COLO829 (cell line): Measurements from ENCODE around the gene BCL2L11.
A peak's percentile ranks its signal among the peaks of the same experiment; 100 is the strongest.

Experiments used
- DNase-seq: peaks from one replicate; pipeline ENCODE4 v3.0.0; 2012; ENCODE audit warnings: low spot score

The BCL2L11 gene

GRCh38 chr2:111143107-111143842, 22.6 kb downstream of the BCL2L11 start:
- DNase-seq = no peak

- DNase-seq = no peak
Measured at GRCh38 chr2:111143843-111144198, 23.1 kb downstream of the BCL2L11 start.

GRCh38 chr2:111145103-111145760, 24.5 kb downstream of the BCL2L11 start:
- no peak for DNase-seq

DNA sequence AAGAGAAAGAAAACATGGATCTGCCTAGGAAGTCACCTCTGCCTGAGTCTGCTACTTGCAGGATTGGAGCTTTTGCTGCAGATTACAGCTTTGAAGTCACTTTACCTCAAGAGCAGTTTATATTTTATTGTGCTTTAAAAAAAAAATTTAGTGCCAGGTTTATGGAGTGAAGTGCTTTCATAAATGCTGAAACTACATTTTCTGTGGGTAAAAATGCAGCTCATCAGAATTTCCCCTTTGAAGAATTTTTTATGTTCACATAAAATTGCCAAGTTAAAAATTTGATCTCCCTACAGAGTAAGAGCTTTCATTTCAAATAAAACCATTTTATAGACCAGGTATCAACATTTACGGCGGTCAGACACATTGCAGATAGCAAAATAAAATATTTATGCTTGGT, 25.2 kb downstream of the BCL2L11 start:
- no peak for DNase-seq

DNA sequence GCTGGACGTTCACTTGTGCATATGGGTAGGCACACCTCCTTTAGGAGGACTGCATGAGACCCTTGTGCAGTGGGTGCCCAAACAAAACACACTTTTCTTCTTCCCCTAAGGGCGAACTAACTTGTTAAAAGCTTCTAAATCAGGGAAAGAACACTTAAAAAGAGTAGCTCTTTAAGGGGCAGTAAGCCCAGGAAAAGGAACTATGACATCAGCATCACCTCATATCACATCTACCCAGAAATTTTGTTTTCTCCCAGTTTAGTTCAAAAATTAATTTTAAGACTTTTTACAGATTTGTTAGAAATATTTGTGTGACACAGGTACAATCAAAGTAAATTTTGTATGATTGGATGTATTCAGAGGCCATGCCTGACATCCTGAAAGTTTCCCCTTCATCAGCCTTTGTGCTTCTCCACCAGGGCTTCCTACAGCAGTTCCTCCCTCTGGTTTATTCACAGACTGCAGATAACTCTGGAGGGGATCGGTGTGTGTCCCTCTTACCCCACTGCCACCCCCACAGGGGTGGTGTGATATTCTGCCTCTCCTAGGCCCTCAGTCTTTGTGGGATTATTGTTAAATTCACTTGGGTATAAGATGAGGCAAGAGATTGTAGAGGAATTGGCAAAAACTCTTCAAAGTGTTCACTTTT, 27.6 kb downstream of the BCL2L11 start:
- no peak for DNase-seq

DNA sequence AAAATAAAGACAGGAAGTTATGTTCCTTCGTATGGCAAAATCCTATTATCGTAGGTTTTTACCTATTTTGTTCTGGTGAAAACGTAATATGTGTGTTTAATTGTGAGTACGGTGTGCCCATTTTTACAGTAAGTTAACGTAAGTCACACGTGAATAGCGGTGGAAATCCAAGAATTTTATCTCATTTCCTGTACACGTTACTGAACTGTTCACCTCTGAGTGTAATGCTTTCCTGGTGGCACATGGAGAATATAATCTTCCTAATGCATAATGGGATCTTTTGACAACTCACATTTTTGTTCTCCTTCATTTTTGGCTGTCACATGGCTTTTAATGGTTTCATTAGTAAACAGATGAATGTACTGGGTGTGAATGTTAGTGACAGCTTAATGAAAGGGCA, 28.2 kb downstream of the BCL2L11 start:
- DNase-seq = no peak

GRCh38 chr2:111149882-111150455, 29.3 kb downstream of the BCL2L11 start:
- no peak for DNase-seq

DNA sequence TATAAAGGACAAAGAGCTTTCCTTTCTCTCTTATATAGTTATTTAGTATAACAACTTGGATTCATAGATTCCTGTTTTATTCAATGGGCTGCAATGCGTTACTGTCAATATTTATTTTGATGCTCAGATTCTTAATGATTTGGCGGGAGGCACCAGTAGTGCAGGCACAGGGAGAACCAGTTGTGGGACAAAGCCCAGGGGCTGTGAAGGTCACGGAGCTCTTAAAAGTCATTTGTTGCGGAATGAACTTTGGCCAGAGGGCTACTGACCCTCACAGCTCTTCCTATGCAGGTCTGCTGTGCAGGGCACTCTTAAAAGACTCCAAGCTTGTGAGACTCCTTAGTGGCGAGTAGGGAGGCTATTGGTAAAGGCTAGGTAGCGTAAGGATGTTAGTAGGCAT, 34.0 kb downstream of the BCL2L11 start:
- no peak for DNase-seq

- peak; percentile 85 for DNase-seq
Measured at GRCh38 chr2:111155610-111156009, 34.9 kb downstream of the BCL2L11 start.

DNA sequence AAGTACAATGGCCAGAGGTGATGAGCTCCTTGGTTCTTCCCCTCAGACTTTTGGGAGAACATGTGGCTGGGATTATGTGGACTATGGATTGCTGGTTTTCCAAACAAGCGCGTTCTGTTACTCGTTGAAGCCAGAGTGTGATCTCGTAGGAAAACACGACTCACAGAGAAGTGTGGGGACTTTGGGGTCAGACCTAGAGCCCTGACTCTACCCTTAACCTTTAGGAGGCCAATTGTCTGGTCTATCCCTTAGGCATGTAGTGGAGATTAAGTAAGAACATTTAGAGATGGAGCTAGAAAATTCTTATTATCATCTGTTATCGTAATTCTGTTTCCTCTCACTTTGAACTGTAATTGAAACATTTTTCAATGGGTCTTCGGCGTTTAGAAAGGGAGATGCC, 35.8 kb downstream of the BCL2L11 start:
- no peak for DNase-seq

DNA sequence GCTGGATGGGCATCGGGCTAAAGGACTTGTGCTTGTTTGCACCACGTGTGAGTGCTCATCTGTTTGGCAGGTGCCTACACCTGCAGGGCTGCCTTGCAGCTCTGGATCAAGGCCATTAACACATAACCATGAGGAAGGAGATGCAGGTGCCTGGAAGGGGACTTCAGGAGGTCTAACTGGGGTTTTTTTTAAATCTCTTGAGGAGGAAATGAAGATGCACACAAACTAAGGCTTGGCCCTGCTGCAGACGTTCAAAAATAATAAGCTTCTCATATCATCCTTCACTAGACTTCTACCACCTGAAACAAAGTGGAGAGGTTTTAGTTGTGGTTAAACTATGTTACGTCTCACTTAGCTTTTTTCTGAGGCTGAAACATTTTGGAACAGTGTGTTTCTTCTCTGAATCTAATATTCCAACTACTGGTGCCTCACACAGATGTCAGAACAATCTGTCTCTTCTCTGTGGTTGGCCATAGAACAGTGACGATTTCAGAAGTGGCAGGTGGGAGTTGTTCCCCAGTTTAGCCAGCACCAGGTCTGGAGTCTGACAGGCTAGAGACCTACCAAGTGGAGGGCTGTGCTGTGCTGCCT, 36.5 kb downstream of the BCL2L11 start:
- DNase-seq = no peak

DNA sequence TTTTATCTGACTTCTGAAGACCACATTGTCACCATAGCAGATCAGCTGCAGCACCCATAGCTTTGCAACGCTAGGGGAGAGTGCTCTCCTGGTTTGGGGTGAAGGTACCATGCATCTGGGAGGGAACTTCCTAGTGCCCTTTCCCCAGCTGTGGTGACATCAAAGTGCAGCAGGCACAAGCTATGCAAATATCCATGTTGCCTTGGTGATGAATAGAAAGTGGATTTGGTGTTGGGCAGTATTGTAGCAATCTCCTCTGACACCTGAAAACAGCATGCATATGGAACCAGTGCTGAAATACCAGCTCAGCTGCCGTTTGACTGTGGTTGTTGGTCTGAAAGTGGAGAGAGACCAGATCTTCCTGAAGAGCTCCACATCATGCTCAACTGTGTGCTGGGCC, 37.1 kb downstream of the BCL2L11 start:
- DNase-seq = no peak

- DNase-seq = no peak
Measured at GRCh38 chr2:111159641-111160040, 38.9 kb downstream of the BCL2L11 start.

- no peak for DNase-seq
Measured at GRCh38 chr2:111160758-111161157, 40.0 kb downstream of the BCL2L11 start.

DNA sequence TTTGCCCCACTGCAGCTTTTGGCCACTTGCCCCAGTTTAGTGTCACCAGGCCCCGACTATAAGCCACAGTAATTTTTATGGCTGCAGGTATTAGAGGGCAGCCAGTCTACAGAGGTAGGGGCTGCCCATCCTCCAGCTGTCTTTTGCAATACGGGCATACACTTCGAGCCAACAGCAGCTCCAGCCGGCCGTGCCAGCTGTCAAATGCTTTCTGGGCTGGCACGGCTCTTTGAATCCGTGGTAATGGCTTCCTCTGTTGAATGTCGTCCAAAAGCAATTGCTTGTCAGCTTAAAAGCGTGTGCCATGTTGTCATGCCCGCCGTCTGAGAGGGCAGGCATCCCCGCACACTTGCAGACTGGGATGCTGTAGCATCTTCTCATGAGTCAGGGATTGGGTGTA, 41.3 kb downstream of the BCL2L11 start:
- no peak for DNase-seq

GRCh38 chr2:111162718-111163331, 42.1 kb downstream of the BCL2L11 start:
- peak; percentile 30 for DNase-seq

GRCh38 chr2:111164078-111164477, 43.4 kb downstream of the BCL2L11 start:
- no peak for DNase-seq

DNA sequence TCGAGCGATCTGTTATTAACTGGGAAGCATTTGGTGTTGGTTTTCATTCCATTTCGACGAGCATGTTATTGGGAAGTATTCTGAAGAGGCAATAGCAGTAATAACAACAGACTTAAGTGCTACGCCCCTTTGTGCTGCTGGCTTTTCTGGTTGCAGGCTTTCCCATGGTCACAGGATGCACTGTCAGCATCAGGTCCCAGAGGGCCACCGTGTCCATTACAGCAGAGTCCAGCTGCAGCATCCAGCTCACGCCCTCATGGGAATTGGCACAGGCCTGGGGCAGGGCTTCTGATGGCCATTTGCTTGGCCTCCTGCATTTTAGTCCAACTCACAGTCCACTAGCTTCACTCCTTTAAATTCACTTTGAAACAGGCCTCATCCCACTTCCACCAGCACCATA, 44.4 kb downstream of the BCL2L11 start:
- DNase-seq = no peak

DNA sequence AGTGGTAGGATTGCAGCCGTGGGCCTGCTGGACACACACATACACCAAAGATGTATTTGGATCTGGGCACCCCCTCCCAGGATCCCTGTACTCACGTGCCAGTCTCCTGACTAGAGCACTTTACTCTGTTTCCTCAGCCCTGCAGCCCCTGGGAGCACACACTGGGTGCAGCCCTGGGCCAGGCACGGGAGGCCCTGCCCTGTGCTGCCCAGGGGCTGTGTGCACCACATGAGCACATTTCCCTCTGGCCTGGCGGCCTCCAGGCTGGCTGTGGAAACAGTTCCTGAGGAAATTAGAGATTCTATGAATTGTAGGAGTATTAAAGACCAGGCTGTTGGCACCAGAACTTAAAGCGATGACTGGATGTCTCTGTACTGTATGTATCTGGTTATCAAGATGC, 45.4 kb downstream of the BCL2L11 start:
- no peak for DNase-seq

DNA sequence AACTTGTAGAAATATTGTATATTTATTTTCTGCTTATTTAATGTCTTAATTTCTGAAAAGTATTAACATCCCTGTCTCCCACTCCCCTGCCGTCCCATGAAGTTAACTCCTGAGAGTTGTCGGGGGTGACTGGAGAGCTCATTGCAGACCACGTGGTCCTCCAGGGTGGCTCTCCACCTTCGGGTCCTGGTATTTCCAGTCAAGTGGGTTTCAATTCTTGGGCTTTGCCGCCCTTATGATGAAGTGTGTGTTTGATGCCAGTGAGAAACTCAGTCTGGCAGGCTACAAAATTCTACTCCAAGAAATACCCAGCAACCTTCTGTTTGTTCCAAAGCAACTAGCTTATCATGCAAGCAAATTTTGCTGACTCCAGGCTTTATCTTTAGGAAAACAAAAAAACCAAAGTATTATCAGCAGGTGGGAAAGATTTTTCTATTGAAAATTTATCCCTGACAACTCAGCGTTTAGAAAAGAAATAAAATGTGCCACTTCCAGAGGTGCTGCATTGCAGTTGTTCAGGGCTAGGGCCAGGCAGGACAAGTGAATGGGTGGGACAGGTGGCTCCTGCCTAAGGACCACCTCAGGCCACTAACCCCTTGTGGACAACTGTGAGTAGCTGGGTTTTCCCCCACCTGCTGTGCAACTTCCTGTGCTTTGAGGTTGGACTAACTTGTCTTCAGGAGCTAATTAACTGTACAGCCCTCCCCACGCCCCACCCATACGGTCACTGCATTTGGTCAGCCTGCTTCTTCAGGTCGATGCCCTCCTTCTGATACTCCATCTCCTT, 46.6 kb downstream of the BCL2L11 start:
- no peak for DNase-seq

DNA sequence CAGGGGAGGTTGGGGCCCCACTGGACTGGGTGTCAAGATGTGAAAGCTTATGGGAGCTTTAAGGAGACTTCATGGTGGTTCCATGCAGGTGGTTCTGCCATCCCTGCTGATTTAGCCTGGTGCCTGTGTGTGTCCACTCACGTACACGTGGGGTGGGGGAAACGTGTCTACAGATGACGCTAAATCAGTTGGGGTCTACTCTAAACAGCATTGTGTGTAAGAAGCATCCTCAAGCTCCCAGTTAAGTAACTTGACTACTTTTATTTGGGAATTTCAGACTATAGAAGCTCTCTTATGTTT, 47.1 kb downstream of the BCL2L11 start:
- DNase-seq = no peak
